Peyer's patch (tissue), 4 donors: ENCODE measurements around the gene RABAC1.

Source experiments
- CTCF ChIP-seq, 6 experiments: fragments of 450-650 bp in 4 of 6; fragments of 200-600 bp in 2 of 6; sonication (generic) in 1 of 6; IDR thresholded peaks; one replicate each; pipeline ENCODE4 v1.5.1; 2017 to 2019; ENCODE audit warnings: antibody characterized with exemption in 6 of 6, mild to moderate bottlenecking in 3 of 6, moderate library complexity in 1 of 6
- POLR2A ChIP-seq, 2 donors: fragments of 450-650 bp; IDR thresholded peaks; one replicate each; pipeline ENCODE4 v1.5.1; 2017; ENCODE audit warnings: antibody characterized with exemption in 2 of 2, mild to moderate bottlenecking in 2 of 2, moderate library complexity in 2 of 2

DNA sequence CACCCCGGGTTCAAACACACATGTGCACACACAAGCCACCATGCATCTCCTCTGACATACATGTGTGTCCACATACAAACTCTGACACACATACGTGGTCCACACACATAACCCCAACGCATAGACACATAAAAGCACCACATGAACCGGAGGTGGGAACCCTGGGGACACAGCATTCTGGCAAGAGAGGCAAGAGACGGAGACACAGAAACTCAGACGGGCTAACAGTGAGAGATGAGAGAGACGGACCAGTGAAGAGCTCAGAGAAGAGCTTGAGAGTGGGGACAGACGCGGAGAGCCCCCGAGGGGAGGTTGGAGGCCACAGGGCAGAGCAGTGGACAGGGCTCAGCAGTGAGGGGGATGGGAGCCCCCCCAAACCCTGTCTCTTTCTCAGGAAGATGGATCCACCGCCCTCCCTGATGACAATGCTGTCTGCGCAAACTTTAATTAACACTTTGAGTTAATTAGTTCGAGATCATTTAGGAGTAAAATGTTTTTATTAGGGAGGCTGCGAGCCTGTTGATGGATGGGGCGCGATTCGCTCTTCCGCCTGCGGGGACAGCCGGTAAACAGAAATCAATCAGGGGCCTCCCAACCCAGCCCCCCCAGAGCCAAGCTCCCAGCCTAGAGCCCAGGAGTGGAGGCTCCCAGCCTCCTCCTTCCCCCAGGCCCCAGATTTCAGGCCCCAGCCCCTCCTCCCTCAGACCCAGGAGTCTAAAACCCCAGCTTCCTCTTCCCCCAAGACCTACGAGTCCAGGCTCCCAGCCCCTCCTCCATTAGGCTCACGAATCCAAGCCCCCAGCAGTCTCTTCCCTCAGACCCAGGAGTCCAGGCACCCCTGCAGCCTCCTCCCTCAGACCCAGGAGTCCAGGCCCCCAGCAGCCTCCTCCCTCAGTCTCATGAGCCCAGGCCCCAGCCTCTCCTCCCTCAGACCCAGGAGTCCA, 21.3 kb downstream of the RABAC1 start:
- no peak for TF ChIP-seq CTCF (IDR thresholded peaks at IDR 0.05)
- TF ChIP-seq POLR2A (IDR thresholded peaks at IDR 0.05) = no peak
